Thyroid gland (tissue), 4 donors: ENCODE results near the gene ASIP. TPM values are rescaled to one million over a fixed set of nuclear protein-coding genes. Genes with fewer than 3 reads are reported as not detected.

Experiments used
- DNase-seq, 2 donors: peaks; one replicate each; pipeline ENCODE4 v3.0.0-alpha.2; 2019
- H3K27ac ChIP-seq, 3 donors: fragments of 200-600 bp; sonication (generic); 1 replicate in 2 of 3; 2 replicates in 1 of 3; pipeline ENCODE4 v1.5.1; 2016 to 2019; ENCODE audit warnings: mild to moderate bottlenecking in 1 of 3, moderate library complexity in 1 of 3
- H3K27me3 ChIP-seq: fragments of 200-600 bp; sonication (generic); one replicate; pipeline ENCODE4 v1.5.1; 2019
- H3K36me3 ChIP-seq, 2 donors: fragments of 200-600 bp; sonication (generic); one replicate each; pipeline ENCODE4 v1.5.1; 2016 to 2019
- H3K4me1 ChIP-seq, 2 donors: fragments of 200-600 bp; sonication (generic); one replicate each; pipeline ENCODE4 v1.5.1; 2017 to 2019
- H3K4me3 ChIP-seq, 3 donors: fragments of 200-600 bp; sonication (generic); replicated peaks in 1 of 3; 1 replicate in 2 of 3; 2 replicates in 1 of 3; pipeline ENCODE4 v1.5.1; 2016; ENCODE audit warnings: mild to moderate bottlenecking in 1 of 3
- H3K9me3 ChIP-seq: fragments of 200-600 bp; sonication (generic); one replicate; pipeline ENCODE4 v1.5.1; 2017
- CTCF ChIP-seq, 6 experiments: fragments of 200-600 bp in 3 of 6; fragments of 450-650 bp in 3 of 6; sonication (generic) in 3 of 6; IDR thresholded peaks; one replicate each; pipeline ENCODE4 v1.5.1; 2016 to 2019; ENCODE audit warnings: antibody characterized with exemption in 6 of 6, mild to moderate bottlenecking in 2 of 6, inconsistent platforms in 1 of 6, moderate library complexity in 1 of 6
- POLR2A ChIP-seq, 2 donors: fragments of 450-650 bp; IDR thresholded peaks; one replicate each; pipeline ENCODE4 v1.6.1; 2017; ENCODE audit warnings: antibody characterized with exemption in 2 of 2, mild to moderate bottlenecking in 2 of 2, moderate library complexity in 1 of 2
- WGBS, 2 donors: methylation state at CpG; one replicate each; pipeline ENCODE4 v1.1.5; 2017; 5-methylcytosine and 5-hydroxymethylcytosine counted together
- intact Hi-C: fragments of 100-400 bp; cut with DNase I; formaldehyde crosslinking; loops from one replicate; pipeline ENCODE4 v1.15.1; 2023
- total RNA-seq, 4 donors: library from RNA; depleted of rRNA; stranded (reverse); fragments of >200 nt; gene quantifications; one replicate each; pipeline ENCODE4 v1.2.3, GENCODE V29; 2016

Gene ASIP
- total RNA-seq, 4 donors from 2014 or later, result not detected

GRCh38 chr20:34268851-34269636 is 27.8 kb downstream of the ASIP start:
- Histone ChIP-seq H3K27me3 (no peaks in the 10 kb centered on the region), H3K36me3 (no peaks in the 10 kb centered on the region), H3K9me3 (no peaks in the 10 kb centered on the region), H3K4me1 (peaks cover 0 to 18% of the 10 kb centered on the region in 2 donors), H3K4me3 (peak overlapping the region in 1 of 3 donors; percentile 35), H3K27ac (peak overlapping the region in 2 of 3 donors; percentile 17 to 30)
- WGBS, 2 donors, result 19 to 29% methylated on average over 15 to 22 of the region's 58 CpGs
- intact Hi-C loops, result no loop called here
- TF ChIP-seq CTCF (IDR thresholded peaks at IDR 0.05), result no peak
- no peak for TF ChIP-seq POLR2A (IDR thresholded peaks at IDR 0.05)
- peak; percentile 32 to 39 for DNase-seq

GRCh38 chr20:34269996-34270627 is 28.9 kb downstream of the ASIP start:
- TF ChIP-seq POLR2A (IDR thresholded peaks at IDR 0.05) (no peak), CTCF (IDR thresholded peaks at IDR 0.05) (no peak)
- DNase-seq, result peak; percentile 49 to 64
- intact Hi-C loops, result no loop called here
- WGBS, 2 donors, result 69 to 79% methylated on average over 9 of the region's 9 CpGs
- Histone ChIP-seq H3K27ac (no peak overlapping the region), H3K36me3 (no peaks in the 10 kb centered on the region), H3K4me3 (no peak overlapping the region), H3K27me3 (no peaks in the 10 kb centered on the region), H3K4me1 (peaks cover 0 to 18% of the 10 kb centered on the region in 2 donors), H3K9me3 (no peaks in the 10 kb centered on the region)

- no peak overlapping the region for H3K27ac ChIP-seq
- intact Hi-C loops, result no loop called here
- H3K27me3 ChIP-seq, result no peaks in the 10 kb centered on the region
- H3K4me3 ChIP-seq, result no peak overlapping the region
- H3K36me3 ChIP-seq, result peaks cover 0 to 3% of the 10 kb centered on the region in 2 donors
- H3K4me1 ChIP-seq, result peaks cover 0 to 18% of the 10 kb centered on the region in 2 donors
- no peak for DNase-seq
- TF ChIP-seq CTCF (IDR thresholded peaks at IDR 0.05), result no peak
- TF ChIP-seq POLR2A (IDR thresholded peaks at IDR 0.05), result no peak
- WGBS, 2 donors, result 86 to 91% methylated on average over 2 of the region's 2 CpGs
- H3K9me3 ChIP-seq, result no peaks in the 10 kb centered on the region
Measured at GRCh38 chr20:34271956-34272355, 30.7 kb downstream of the ASIP start.

GRCh38 chr20:34274694-34275093 is 33.5 kb downstream of the ASIP start:
- DNase-seq, result no peak
- intact Hi-C loops, result no loop called here
- Histone ChIP-seq H3K27ac (no peak overlapping the region), H3K4me1 (peaks cover 0 to 8% of the 10 kb centered on the region in 2 donors), H3K36me3 (peaks cover 0 to 11% of the 10 kb centered on the region in 2 donors), H3K27me3 (no peaks in the 10 kb centered on the region), H3K9me3 (no peaks in the 10 kb centered on the region), H3K4me3 (no peak overlapping the region)
- TF ChIP-seq CTCF (IDR thresholded peaks at IDR 0.05), result no peak
- TF ChIP-seq POLR2A (IDR thresholded peaks at IDR 0.05), result no peak
- 96 to 100% methylated on average over 7 of the region's 7 CpGs for WGBS, 2 donors

GRCh38 chr20:34281177-34281576 is 40.0 kb downstream of the ASIP start:
- Histone ChIP-seq H3K27me3 (no peaks in the 10 kb centered on the region), H3K4me3 (no peak overlapping the region), H3K36me3 (peaks cover 38 to 45% of the 10 kb centered on the region in 2 donors), H3K27ac (no peak overlapping the region), H3K9me3 (no peaks in the 10 kb centered on the region), H3K4me1 (no peaks in the 10 kb centered on the region)
- intact Hi-C loops, result no loop called here
- no peak for DNase-seq
- 90 to 100% methylated on average over 3 of the region's 3 CpGs for WGBS, 2 donors
- no peak for TF ChIP-seq POLR2A (IDR thresholded peaks at IDR 0.05)
- no peak for TF ChIP-seq CTCF (IDR thresholded peaks at IDR 0.05)
